ENCODE data around the gene MYO5C. TPM values are rescaled to one million over a fixed set of nuclear protein-coding genes. Genes with fewer than 3 reads are reported as not detected.

MYO5C gene
- total and polyA plus RNA-seq, 2 of the 13 experiments (the other 11 are each of a cell fraction or from before 2014, with no cell fraction given) = 15.7 to 23.7 TPM

DNA sequence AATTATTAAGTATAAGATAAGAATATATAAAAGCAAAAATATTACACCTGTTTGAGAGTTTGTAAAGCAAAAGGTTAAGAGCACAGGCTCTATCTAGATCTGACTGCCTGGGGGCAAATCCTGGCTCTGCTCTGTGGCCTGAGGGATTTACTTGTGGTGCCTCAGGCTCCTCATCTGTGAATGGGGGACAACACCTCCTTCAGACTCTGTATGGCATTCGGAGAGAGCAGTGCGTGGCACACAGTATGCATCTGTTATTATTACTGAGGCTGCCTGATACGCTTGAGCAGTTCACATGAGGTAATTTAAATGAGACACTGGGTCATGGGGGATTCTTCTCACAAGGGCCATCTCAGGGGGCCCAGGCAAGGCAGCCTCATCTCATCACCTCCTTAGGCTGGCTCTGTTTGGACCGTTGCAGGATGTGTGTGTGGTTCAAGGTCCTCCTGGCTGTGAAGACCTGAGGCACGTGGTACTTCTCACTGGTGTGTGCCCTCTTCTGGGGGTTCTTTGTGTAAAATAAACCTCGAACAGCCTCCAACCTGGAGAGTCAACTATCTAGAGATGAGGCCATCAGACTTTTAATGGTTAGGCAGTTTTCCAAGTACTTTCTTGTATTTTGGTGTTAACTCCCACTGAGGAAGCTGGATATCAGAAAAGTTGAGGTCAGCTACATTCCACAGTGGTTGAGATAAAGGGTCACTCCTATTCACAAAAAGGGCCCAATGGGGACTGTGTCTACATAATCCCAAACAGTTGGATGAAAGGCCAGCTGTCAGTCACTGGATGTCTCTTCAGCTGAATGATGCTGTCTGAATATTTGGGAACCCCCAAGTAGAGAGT is 113.4 kb downstream of the MYO5C start (continued):
- no peak for TF ChIP-seq ZNF558 (CRISPR knock-in tag; IDR thresholded peaks at IDR 0.05; ENCODE audit: borderline replicate concordance)
- TF ChIP-seq, protein P1, sequence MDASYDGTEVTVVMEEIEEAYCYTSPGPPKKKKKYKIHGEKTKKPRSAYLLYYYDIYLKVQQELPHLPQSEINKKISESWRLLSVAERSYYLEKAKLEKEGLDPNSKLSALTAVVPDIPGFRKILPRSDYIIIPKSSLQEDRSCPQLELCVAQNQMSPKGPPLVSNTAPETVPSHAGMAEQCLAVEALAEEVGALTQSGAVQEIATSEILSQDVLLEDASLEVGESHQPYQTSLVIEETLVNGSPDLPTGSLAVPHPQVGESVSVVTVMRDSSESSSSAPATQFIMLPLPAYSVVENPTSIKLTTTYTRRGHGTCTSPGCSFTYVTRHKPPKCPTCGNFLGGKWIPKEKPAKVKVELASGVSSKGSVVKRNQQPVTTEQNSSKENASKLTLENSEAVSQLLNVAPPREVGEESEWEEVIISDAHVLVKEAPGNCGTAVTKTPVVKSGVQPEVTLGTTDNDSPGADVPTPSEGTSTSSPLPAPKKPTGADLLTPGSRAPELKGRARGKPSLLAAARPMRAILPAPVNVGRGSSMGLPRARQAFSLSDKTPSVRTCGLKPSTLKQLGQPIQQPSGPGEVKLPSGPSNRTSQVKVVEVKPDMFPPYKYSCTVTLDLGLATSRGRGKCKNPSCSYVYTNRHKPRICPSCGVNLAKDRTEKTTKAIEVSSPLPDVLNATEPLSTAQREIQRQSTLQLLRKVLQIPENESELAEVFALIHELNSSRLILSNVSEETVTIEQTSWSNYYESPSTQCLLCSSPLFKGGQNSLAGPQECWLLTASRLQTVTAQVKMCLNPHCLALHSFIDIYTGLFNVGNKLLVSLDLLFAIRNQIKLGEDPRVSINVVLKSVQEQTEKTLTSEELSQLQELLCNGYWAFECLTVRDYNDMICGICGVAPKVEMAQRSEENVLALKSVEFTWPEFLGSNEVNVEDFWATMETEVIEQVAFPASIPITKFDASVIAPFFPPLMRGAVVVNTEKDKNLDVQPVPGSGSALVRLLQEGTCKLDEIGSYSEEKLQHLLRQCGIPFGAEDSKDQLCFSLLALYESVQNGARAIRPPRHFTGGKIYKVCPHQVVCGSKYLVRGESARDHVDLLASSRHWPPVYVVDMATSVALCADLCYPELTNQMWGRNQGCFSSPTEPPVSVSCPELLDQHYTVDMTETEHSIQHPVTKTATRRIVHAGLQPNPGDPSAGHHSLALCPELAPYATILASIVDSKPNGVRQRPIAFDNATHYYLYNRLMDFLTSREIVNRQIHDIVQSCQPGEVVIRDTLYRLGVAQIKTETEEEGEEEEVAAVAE (CRISPR knock-in tag; IDR thresholded peaks at IDR 0.05; ENCODE audit: borderline replicate concordance) = 0 out of 2 replicates have a peak, but pooled peaks have one; percentile 35
- no peak for TF ChIP-seq SOX6 (IDR thresholded peaks at IDR 0.05)
- 0 out of 2 replicates have a peak, but pooled peaks have one; percentile 21 for TF ChIP-seq SOX6 (CRISPR knock-in tag; IDR thresholded peaks at IDR 0.05)
- TF ChIP-seq CBX5 (CRISPR knock-in tag; IDR thresholded peaks at IDR 0.05; ENCODE audit: borderline replicate concordance) = no peak
- TF ChIP-seq, protein P2, sequence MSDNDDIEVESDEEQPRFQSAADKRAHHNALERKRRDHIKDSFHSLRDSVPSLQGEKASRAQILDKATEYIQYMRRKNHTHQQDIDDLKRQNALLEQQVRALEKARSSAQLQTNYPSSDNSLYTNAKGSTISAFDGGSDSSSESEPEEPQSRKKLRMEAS (IDR thresholded peaks at IDR 0.05) = peak; percentile 70
- TF ChIP-seq BHLHE40 (IDR thresholded peaks at IDR 0.05; ENCODE audit: low read length) = 0 out of 2 replicates have a peak, but pooled peaks have one; percentile 14
- peak; percentile 53; the same call in 1 of the 2 replicates for TF ChIP-seq HNF4A (CRISPR knock-in tag; IDR thresholded peaks at IDR 0.05)
- TF ChIP-seq, protein P3, sequence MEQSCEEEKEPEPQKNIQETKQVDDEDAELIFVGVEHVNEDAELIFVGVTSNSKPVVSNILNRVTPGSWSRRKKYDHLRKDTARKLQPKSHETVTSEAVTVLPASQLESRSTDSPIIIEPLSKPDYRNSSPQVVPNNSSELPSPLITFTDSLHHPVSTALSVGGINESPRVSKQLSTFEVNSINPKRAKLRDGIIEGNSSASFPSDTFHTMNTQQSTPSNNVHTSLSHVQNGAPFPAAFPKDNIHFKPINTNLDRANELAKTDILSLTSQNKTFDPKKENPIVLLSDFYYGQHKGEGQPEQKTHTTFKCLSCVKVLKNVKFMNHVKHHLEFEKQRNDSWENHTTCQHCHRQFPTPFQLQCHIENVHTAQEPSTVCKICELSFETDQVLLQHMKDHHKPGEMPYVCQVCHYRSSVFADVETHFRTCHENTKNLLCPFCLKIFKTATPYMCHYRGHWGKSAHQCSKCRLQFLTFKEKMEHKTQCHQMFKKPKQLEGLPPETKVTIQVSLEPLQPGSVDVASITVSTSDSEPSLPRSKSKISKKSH (CRISPR knock-in tag; IDR thresholded peaks at IDR 0.05; ENCODE audit: borderline replicate concordance) = no peak
- TF ChIP-seq, protein P4, sequence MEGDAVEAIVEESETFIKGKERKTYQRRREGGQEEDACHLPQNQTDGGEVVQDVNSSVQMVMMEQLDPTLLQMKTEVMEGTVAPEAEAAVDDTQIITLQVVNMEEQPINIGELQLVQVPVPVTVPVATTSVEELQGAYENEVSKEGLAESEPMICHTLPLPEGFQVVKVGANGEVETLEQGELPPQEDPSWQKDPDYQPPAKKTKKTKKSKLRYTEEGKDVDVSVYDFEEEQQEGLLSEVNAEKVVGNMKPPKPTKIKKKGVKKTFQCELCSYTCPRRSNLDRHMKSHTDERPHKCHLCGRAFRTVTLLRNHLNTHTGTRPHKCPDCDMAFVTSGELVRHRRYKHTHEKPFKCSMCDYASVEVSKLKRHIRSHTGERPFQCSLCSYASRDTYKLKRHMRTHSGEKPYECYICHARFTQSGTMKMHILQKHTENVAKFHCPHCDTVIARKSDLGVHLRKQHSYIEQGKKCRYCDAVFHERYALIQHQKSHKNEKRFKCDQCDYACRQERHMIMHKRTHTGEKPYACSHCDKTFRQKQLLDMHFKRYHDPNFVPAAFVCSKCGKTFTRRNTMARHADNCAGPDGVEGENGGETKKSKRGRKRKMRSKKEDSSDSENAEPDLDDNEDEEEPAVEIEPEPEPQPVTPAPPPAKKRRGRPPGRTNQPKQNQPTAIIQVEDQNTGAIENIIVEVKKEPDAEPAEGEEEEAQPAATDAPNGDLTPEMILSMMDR (CRISPR knock-in tag; IDR thresholded peaks at IDR 0.05) = peak; percentile 31; the same call in 1 of the 2 replicates
- TF ChIP-seq CEBPB (IDR thresholded peaks at IDR 0.05; ENCODE audit: borderline replicate concordance, low read depth, low read length) = no peak
- TF ChIP-seq SNAPC2 (CRISPR knock-in tag; IDR thresholded peaks at IDR 0.05) = no peak
- no peak for TF ChIP-seq ZZZ3 (CRISPR knock-in tag; IDR thresholded peaks at IDR 0.05; ENCODE audit: borderline replicate concordance)
- TF ChIP-seq, protein P5, sequence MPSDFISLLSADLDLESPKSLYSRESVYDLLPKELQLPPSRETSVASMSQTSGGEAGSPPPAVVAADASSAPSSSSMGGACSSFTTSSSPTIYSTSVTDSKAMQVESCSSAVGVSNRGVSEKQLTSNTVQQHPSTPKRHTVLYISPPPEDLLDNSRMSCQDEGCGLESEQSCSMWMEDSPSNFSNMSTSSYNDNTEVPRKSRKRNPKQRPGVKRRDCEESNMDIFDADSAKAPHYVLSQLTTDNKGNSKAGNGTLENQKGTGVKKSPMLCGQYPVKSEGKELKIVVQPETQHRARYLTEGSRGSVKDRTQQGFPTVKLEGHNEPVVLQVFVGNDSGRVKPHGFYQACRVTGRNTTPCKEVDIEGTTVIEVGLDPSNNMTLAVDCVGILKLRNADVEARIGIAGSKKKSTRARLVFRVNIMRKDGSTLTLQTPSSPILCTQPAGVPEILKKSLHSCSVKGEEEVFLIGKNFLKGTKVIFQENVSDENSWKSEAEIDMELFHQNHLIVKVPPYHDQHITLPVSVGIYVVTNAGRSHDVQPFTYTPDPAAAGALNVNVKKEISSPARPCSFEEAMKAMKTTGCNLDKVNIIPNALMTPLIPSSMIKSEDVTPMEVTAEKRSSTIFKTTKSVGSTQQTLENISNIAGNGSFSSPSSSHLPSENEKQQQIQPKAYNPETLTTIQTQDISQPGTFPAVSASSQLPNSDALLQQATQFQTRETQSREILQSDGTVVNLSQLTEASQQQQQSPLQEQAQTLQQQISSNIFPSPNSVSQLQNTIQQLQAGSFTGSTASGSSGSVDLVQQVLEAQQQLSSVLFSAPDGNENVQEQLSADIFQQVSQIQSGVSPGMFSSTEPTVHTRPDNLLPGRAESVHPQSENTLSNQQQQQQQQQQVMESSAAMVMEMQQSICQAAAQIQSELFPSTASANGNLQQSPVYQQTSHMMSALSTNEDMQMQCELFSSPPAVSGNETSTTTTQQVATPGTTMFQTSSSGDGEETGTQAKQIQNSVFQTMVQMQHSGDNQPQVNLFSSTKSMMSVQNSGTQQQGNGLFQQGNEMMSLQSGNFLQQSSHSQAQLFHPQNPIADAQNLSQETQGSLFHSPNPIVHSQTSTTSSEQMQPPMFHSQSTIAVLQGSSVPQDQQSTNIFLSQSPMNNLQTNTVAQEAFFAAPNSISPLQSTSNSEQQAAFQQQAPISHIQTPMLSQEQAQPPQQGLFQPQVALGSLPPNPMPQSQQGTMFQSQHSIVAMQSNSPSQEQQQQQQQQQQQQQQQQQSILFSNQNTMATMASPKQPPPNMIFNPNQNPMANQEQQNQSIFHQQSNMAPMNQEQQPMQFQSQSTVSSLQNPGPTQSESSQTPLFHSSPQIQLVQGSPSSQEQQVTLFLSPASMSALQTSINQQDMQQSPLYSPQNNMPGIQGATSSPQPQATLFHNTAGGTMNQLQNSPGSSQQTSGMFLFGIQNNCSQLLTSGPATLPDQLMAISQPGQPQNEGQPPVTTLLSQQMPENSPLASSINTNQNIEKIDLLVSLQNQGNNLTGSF (CRISPR knock-in tag; IDR thresholded peaks at IDR 0.05) = no peak
- TF ChIP-seq KMT2B (CRISPR knock-in tag; IDR thresholded peaks at IDR 0.05) = no peak
